Fibroblast of skin of left quadriceps (primary cell): Measurements from ENCODE around the gene TRMO.

Experiments
- DNase-seq, 2 experiments: peaks; one replicate each; pipeline ENCODE4 v3.0.0-alpha.2; 2013; ENCODE audit warnings: low read depth in 2 of 2

Gene TRMO

GRCh38 chr9:97859346-97859745, 63.0 kb downstream of the TRMO start:
- no peak for DNase-seq

GRCh38 chr9:97858826-97859225, 63.5 kb downstream of the TRMO start:
- DNase-seq: no peak

GRCh38 chr9:97858393-97858713, 63.9 kb downstream of the TRMO start:
- DNase-seq: no peak

GRCh38 chr9:97857606-97858392, 64.5 kb downstream of the TRMO start:
- DNase-seq: no peak

- no peak for DNase-seq
Observed at GRCh38 chr9:97856857-97857605, 65.3 kb downstream of the TRMO start.

- no peak for DNase-seq
Observed at GRCh38 chr9:97855899-97856298, 66.4 kb downstream of the TRMO start.

- DNase-seq: no peak
Observed at GRCh38 chr9:97855486-97855875, 66.8 kb downstream of the TRMO start.

- no peak for DNase-seq
Observed at GRCh38 chr9:97854696-97855485, 67.4 kb downstream of the TRMO start.
